PC-3 (cell line): ENCODE data around the gene OXSR1. TPM values are rescaled to one million over a fixed set of nuclear protein-coding genes. Genes with fewer than 3 reads are reported as not detected.

Experiments
- ATAC-seq: fragments of 200-7000 bp; cut with Tn5 transposase; 2 replicates; pipeline ENCODE4 v1.9.1; 2020; ENCODE audit warnings: mild to moderate bottlenecking, moderate library complexity
- BruUV-seq: library from RNA; stranded (reverse); fragments of 400-500 nt; replicated peaks from 2 replicates; lab custom pipeline; 2021; lab: Mats Ljungman, UMichigan
- CTCF ChIA-PET: fragments of 300-600 bp; sonication (Branson Sonifier 250); formaldehyde crosslinking; loops from one replicate; lab custom pipeline; 2022; ENCODE audit warnings: antibody characterized with exemption; lab: Charles Lee
- POLR2A ChIA-PET: fragments of 300-600 bp; sonication (Branson Sonifier 250); formaldehyde crosslinking; loops from one replicate; lab custom pipeline; 2022; ENCODE audit warnings: antibody characterized with exemption; ENCODE audit not compliant: unreplicated experiment; lab: Charles Lee
- DNase-seq: peaks from one replicate; pipeline ENCODE4 v3.0.0-alpha.2; 2015
- H2AFZ ChIP-seq: fragments of 300-600 bp; sonication (generic); 2 replicates; pipeline ENCODE4 v1.6.0; 2016; ENCODE audit warnings: antibody characterized with exemption, low read length
- H3F3A ChIP-seq: fragments of 300-600 bp; sonication (generic); one replicate; pipeline ENCODE4 v1.6.0; 2017; ENCODE audit warnings: antibody characterized with exemption, low read length, control low read depth, mild to moderate bottlenecking; ENCODE audit not compliant: unreplicated experiment
- H3K27ac ChIP-seq: fragments of 300-600 bp; sonication (generic); 2 replicates; pipeline ENCODE4 v1.5.1; 2016; ENCODE audit warnings: mild to moderate bottlenecking, low read length
- H3K27me3 ChIP-seq: fragments of 300-600 bp; sonication (generic); 2 replicates; pipeline ENCODE4 v1.6.1; 2016; ENCODE audit warnings: low read length, mixed read lengths
- H3K36me3 ChIP-seq: fragments of 300-600 bp; sonication (generic); 2 replicates; pipeline ENCODE4 v1.6.1; 2016; ENCODE audit warnings: low read depth, mixed run types, low read length, mixed read lengths
- H3K4me1 ChIP-seq: fragments of 300-600 bp; sonication (generic); 2 replicates; pipeline ENCODE4 v1.5.1; 2016; ENCODE audit warnings: low read length; ENCODE audit not compliant: insufficient read depth
- H3K4me2 ChIP-seq: fragments of 300-600 bp; sonication (generic); 2 replicates; pipeline ENCODE4 v1.6.0; 2016; ENCODE audit warnings: low read length
- H3K4me3 ChIP-seq: fragments of 300-600 bp; sonication (generic); 2 replicates; pipeline ENCODE4 v1.5.1; 2016; ENCODE audit warnings: mild to moderate bottlenecking, low read length, mixed read lengths
- H3K79me2 ChIP-seq: fragments of 300-600 bp; sonication (generic); 2 replicates; pipeline ENCODE4 v1.6.1; 2017; ENCODE audit warnings: low read length, mixed read lengths
- H3K9ac ChIP-seq: fragments of 300-600 bp; sonication (generic); 2 replicates; pipeline ENCODE4 v1.6.0; 2016; ENCODE audit warnings: mild to moderate bottlenecking, low read length
- H3K9me2 ChIP-seq: fragments of 300-600 bp; sonication (generic); replicated peaks from 2 replicates; pipeline ENCODE4 v1.6.1; 2016; ENCODE audit warnings: mixed run types, low read length, mixed read lengths
- H3K9me3 ChIP-seq: fragments of 300-600 bp; sonication (generic); 2 replicates; pipeline ENCODE4 v1.6.1; 2016; ENCODE audit warnings: low read length, mixed read lengths
- H4K20me1 ChIP-seq: fragments of 300-600 bp; sonication (generic); 2 replicates; pipeline ENCODE4 v1.6.1; 2016; ENCODE audit warnings: low read length, mixed read lengths
- CTCF ChIP-seq: fragments of 300-600 bp; sonication (generic); conservative IDR thresholded peaks from 2 replicates; pipeline ENCODE4 v1.5.1; 2017; ENCODE audit warnings: antibody characterized with exemption, low read depth, mild to moderate bottlenecking, low read length
- EZH2 ChIP-seq: fragments of 300-600 bp; sonication (generic); IDR thresholded peaks from one replicate; pipeline ENCODE4 v1.6.1; 2017; ENCODE audit warnings: antibody characterized with exemption, mild to moderate bottlenecking, low read length; ENCODE audit not compliant: unreplicated experiment
- EZH2phosphoT487 ChIP-seq: fragments of 300-600 bp; sonication (generic); IDR thresholded peaks from 2 replicates; pipeline ENCODE4 v1.6.1; 2018; ENCODE audit warnings: mild to moderate bottlenecking, antibody characterized with exemption, low read length, borderline replicate concordance
- intact Hi-C: fragments of 100-400 bp; cut with micrococcal nuclease; formaldehyde crosslinking; loops from 2 replicates; pipeline ENCODE4 v1.9.0; 2023
- total RNA-seq: library from RNA; depleted of rRNA; stranded (reverse); fragments of >200 nt; gene quantifications from 2 replicates; pipeline ENCODE4 v1.2.3, GENCODE V29; 2014

The OXSR1 gene
- total RNA-seq, 1 experiment from 2014 or later: 42.2 TPM

- Histone ChIP-seq H3K27me3 (no peaks in the 10 kb centered on the region), H3K27ac (no peak overlapping the region), H4K20me1 (no peaks in the 10 kb centered on the region), H3K9me2 (no peaks in the 10 kb centered on the region), H3K9ac (no peak overlapping the region), H2AFZ (no peak overlapping the region), H3K4me3 (no peak overlapping the region), H3K36me3 (no peaks in the 10 kb centered on the region), H3K79me2 (no peaks in the 10 kb centered on the region), H3K4me1 (no peaks in the 10 kb centered on the region), H3K4me2 (no peak overlapping the region), H3F3A (no peaks in the 10 kb centered on the region), H3K9me3 (no peaks in the 10 kb centered on the region)
- ATAC-seq (no peak), DNase-seq (no peak)
- no TSS peak for BruUV-seq
- TF ChIP-seq EZH2: no peak
- TF ChIP-seq EZH2phosphoT487: no peak
- TF ChIP-seq CTCF: no peak
- POLR2A ChIA-PET: no interaction called here
- CTCF ChIA-PET: no interaction called here
- intact Hi-C loops: no loop called here
Measured at GRCh38 chr3:38278841-38279240, 113.5 kb downstream of the OXSR1 start.

GRCh38 chr3:38281895-38282686 lies 116.8 kb downstream of the OXSR1 start, which contains the start of gene SLC22A14:
SLC22A14 (plus strand) TSS chr3:38282294; CDS start chr3:38306027, 23,733 bp downstream.
- DNase-seq (peak; percentile 19), ATAC-seq (peak; percentile 42; the same call in 1 of the 2 replicates)
- no peak within 1 kb of the TSS for H2AFZ ChIP-seq
- H3K36me3 ChIP-seq: no peaks in the 10 kb centered on the region
- no peaks in the 10 kb centered on the region for H3K79me2 ChIP-seq
- TF ChIP-seq CTCF (peak; percentile 46), EZH2phosphoT487 (no peak), EZH2 (no peak)
- no peak within 1 kb of the TSS for H3K4me3 ChIP-seq
- no TSS peak for BruUV-seq
- no peaks in the 10 kb centered on the region for H4K20me1 ChIP-seq
- H3K9ac ChIP-seq: no peak within 1 kb of the TSS
- intact Hi-C loops: no loop called here
- H3K9me2 ChIP-seq: no peaks in the 10 kb centered on the region
- no peaks in the 10 kb centered on the region for H3K4me1 ChIP-seq
- no peak within 1 kb of the TSS for H3K27ac ChIP-seq
- H3K27me3 ChIP-seq: no peaks in the 10 kb centered on the region
- POLR2A ChIA-PET: no interaction called here
- CTCF ChIA-PET: no interaction called here
- no peak within 1 kb of the TSS for H3K4me2 ChIP-seq
- H3F3A ChIP-seq: no peaks in the 10 kb centered on the region
- no peaks in the 10 kb centered on the region for H3K9me3 ChIP-seq
